ENCODE measurements around the gene GALNT15. TPM values are rescaled to one million over a fixed set of nuclear protein-coding genes. Genes with fewer than 3 reads are reported as not detected.

Gene GALNT15
- polyA plus RNA-seq, 1 experiment, result 5.4 TPM

DNA sequence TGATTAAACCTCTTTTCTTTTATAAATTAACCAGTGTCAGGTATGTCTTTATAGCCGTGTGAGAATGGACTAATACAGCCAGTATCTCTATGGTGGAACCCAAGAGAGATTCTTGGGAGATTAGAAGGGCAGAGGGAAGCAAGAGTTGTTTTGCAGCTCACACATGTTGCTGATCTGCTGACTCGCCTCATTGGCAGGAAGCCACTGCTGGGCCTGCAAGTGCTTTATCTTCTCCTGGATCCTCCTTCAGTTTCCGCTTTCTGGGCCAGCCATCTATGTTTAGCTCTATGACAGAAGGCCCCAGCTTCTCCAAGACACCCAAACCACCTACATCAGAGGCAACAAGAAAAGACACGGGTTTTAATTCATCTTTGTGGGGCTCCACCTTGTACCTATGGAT, 23.4 kb upstream of the GALNT15 start:
- TF ChIP-seq, protein P1, sequence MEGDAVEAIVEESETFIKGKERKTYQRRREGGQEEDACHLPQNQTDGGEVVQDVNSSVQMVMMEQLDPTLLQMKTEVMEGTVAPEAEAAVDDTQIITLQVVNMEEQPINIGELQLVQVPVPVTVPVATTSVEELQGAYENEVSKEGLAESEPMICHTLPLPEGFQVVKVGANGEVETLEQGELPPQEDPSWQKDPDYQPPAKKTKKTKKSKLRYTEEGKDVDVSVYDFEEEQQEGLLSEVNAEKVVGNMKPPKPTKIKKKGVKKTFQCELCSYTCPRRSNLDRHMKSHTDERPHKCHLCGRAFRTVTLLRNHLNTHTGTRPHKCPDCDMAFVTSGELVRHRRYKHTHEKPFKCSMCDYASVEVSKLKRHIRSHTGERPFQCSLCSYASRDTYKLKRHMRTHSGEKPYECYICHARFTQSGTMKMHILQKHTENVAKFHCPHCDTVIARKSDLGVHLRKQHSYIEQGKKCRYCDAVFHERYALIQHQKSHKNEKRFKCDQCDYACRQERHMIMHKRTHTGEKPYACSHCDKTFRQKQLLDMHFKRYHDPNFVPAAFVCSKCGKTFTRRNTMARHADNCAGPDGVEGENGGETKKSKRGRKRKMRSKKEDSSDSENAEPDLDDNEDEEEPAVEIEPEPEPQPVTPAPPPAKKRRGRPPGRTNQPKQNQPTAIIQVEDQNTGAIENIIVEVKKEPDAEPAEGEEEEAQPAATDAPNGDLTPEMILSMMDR (IDR thresholded peaks at IDR 0.05; ENCODE audit: insufficient read depth, low read depth, low read length), result no peak
- DNase-seq (ENCODE audit: low read depth), result peak; percentile 68
- H3K27me3 ChIP-seq (ENCODE audit: control insufficient read depth, insufficient read depth, low read length), result no peaks in the 10 kb centered on the region
- CTCF ChIA-PET, result interaction anchor here (0.9 to 1.6 kb wide), 6 partner anchors 10 to 91 kb away, joined by 3 to 5 read pairs (median 4); partner anchors contain the start of gene GALNT15
- H3K36me3 ChIP-seq (ENCODE audit: control insufficient read depth, insufficient read depth, low read length), result no peaks in the 10 kb centered on the region
- POLR2A ChIA-PET, result no interaction called here
- no peak overlapping the region for H3K4me3 ChIP-seq (ENCODE audit: low read depth, low read length)

DNA sequence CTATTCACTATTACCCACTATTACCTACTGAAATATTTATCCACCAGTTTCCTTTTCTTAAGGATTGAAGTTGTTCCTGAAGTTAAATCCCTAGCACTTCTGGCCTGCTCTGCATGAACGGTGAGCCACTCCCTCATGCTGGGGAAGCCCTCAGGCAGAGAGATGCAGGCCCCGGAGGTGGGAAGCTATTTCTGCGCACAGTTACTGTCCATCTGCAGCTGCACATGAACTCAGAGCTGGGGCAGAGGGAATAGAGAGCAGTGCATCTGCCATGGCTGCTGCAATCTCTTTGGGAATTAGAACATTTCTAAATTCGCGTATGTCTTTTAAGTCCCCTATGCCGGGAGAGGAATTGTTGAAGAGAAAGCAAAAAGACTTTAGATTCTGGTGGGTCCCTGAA, 6.3 kb upstream of the GALNT15 start:
- TF ChIP-seq, protein P1 (IDR thresholded peaks at IDR 0.05; ENCODE audit: insufficient read depth, low read depth, low read length), result no peak
- CTCF ChIA-PET, result interaction anchor here (1.4 kb wide), 1 partner anchor 28 kb away, joined by 4 read pairs; no protein-coding TSS in a partner anchor

DNA sequence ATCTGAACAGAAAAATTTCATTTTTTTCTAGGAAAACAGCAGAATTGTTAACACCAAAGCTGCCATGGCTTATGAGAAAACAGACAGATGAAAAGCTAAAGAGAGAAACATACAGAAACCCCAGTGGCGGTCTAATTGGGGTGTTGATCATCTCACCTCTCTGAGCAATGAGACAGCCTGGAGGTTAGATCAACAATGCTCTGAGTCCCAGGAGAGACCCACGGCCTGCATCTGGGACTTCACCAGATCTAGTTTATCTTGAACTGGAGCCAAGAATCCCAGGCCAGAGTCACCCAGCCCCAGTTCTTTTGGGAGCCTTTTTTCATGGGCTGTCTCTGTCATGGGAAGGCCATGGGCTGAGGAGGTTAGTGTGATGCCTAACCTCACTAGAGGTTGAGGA, 3.5 kb upstream of the GALNT15 start:
- H3K27me3 ChIP-seq (ENCODE audit: control insufficient read depth, insufficient read depth, low read length), result 0 out of 2 replicates have a peak, but pooled peaks cover 2% of the 10 kb centered on the region
- no peak overlapping the region for H3K4me3 ChIP-seq (ENCODE audit: low read depth, low read length)
- CTCF ChIA-PET, result interaction anchor here (1.1 to 1.9 kb wide), 4 partner anchors 99 to 123 kb away, joined by 3 to 6 read pairs (median 3); no protein-coding TSS in a partner anchor
- TF ChIP-seq, protein P1 (IDR thresholded peaks at IDR 0.05; ENCODE audit: insufficient read depth, low read depth, low read length), result no peak
- H3K36me3 ChIP-seq (ENCODE audit: control insufficient read depth, insufficient read depth, low read length), result no peaks in the 10 kb centered on the region
- POLR2A ChIA-PET, result no interaction called here
- DNase-seq (ENCODE audit: low read depth), result no peak

More for the DNA sequence above, 6.3 kb upstream of the GALNT15 start:
- POLR2A ChIA-PET, result no interaction called here
- no peak for DNase-seq (ENCODE audit: low read depth)
- H3K27me3 ChIP-seq (ENCODE audit: control insufficient read depth, insufficient read depth, low read length), result 0 out of 2 replicates have a peak, but pooled peaks cover 2% of the 10 kb centered on the region
- H3K4me3 ChIP-seq (ENCODE audit: low read depth, low read length), result no peak overlapping the region
- H3K36me3 ChIP-seq (ENCODE audit: control insufficient read depth, insufficient read depth, low read length), result no peaks in the 10 kb centered on the region

DNA sequence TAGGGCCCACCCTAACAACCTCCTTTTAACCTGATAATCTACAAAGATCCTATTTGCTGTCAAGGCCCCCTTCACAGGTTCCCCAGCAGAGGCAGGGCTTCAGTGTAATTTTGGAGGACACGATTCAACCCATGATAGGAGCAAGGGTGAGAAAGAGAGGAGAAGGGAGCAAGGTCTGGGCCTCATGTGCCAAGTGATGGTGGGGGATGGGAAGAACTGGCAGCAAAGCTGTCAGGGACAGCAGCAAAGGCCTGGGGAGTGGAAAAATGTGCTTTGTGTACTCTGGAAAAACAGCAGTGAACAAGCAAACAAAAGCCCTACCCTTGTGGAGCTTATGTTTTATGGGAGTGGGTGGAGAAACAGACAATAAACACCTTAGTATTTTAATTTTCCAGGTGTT, 2.7 kb upstream of the GALNT15 start:
- TF ChIP-seq, protein P1 (IDR thresholded peaks at IDR 0.05; ENCODE audit: insufficient read depth, low read depth, low read length), result no peak
- ChIA-PET POLR2A (interaction anchor here (0.5 kb wide), 1 partner anchor 59 kb away, joined by 3 read pairs; no protein-coding TSS in a partner anchor), CTCF (interaction anchor here (1.1 to 1.9 kb wide), 4 partner anchors 99 to 124 kb away, joined by 3 to 6 read pairs (median 3); no protein-coding TSS in a partner anchor)
- Histone ChIP-seq H3K4me3 (ENCODE audit: low read depth, low read length) (no peak overlapping the region), H3K36me3 (ENCODE audit: control insufficient read depth, insufficient read depth, low read length) (no peaks in the 10 kb centered on the region), H3K27me3 (ENCODE audit: control insufficient read depth, insufficient read depth, low read length) (no peaks in the 10 kb centered on the region)
- DNase-seq (ENCODE audit: low read depth), result no peak

DNA sequence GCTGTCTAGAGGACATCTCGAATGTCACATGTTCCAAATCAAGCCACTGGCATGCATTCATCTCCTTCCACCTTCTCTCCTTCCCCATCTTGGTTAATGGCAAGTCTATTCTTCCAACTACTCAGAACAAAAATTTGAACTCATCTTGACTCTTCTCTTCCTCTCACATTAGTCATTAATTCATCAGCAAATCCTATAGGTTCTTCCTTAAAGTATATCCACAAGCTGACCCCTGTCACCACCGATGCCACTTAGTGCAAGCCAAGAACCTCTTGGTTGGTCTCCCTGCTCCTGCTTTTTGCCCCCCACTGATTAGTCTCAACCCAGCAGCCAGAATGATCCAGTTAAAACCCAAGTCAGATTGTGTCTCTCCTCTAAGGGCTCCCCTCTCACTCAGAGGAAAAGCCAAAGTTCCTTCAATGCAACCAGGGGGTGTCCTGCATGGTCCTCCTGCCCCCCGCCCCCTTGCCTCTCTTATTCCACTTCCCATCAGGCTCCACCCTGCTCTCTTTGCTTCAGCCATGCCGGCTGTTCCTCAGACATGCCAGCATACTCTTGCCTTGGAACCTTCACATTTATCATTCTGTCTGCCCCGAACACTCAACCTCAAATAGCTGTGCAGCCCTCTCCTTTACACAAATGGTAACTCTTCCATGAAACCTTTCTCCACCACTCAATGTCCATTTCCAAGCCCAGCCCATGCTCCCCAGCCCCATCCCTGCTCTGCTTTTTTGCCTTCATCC, 1.0 kb upstream of the GALNT15 start:
- Histone ChIP-seq H3K4me3 (ENCODE audit: low read depth, low read length) (no peak overlapping the region), H3K27me3 (ENCODE audit: control insufficient read depth, insufficient read depth, low read length) (no peaks in the 10 kb centered on the region), H3K36me3 (ENCODE audit: control insufficient read depth, insufficient read depth, low read length) (no peaks in the 10 kb centered on the region)
- ChIA-PET CTCF (interaction anchor here (1.0 to 8.4 kb wide), 8 partner anchors 22 to 358 kb away, joined by 3 to 171 read pairs (median 4); no protein-coding TSS in a partner anchor), POLR2A (interaction anchor here (0.6 to 1.8 kb wide), 4 partner anchors 33 to 124 kb away, joined by 3 to 9 read pairs (median 4); no protein-coding TSS in a partner anchor)
- no peak for DNase-seq (ENCODE audit: low read depth)
- TF ChIP-seq, protein P1 (IDR thresholded peaks at IDR 0.05; ENCODE audit: insufficient read depth, low read depth, low read length), result no peak

All from BJ (cell line).